Fibroblast of villous mesenchyme (primary cell): ENCODE data around the gene CBX3. TPM values are rescaled to one million over a fixed set of nuclear protein-coding genes. Genes with fewer than 3 reads are reported as not detected.
"Not testable (repeated sequence)": the region's sequence is repeated elsewhere in the genome, so short reads cannot be mapped to it uniquely, and the experiment has no call there.

Experiments used
- DNase-seq: peaks from one replicate; pipeline ENCODE4 v3.0.0-alpha.2; 2010; ENCODE audit warnings: low read depth
- H3K4me3 ChIP-seq: 2 replicates; pipeline ENCODE4 v1.5.1; 2011; ENCODE audit warnings: low read depth, mild to moderate bottlenecking, low read length
- CTCF ChIP-seq: IDR thresholded peaks from 2 replicates; pipeline ENCODE4 v1.5.1; 2012; ENCODE audit warnings: low read depth, mild to moderate bottlenecking, low read length; ENCODE audit not compliant: insufficient read depth
- total RNA-seq: library from RNA; depleted of rRNA; stranded (reverse); fragments of >200 nt; gene quantifications from 2 replicates; pipeline ENCODE4 v1.2.3, GENCODE V29; 2012

CBX3 gene
- total RNA-seq, 1 donor, result 134 TPM

- no peak for DNase-seq
- H3K4me3 ChIP-seq, result no peak overlapping the region
- no peak for TF ChIP-seq CTCF
Observed at GRCh38 chr7:26181474-26182227, 19.9 kb upstream of the CBX3 start.

GRCh38 chr7:26182283-26182682 lies 19.3 kb upstream of the CBX3 start:
- DNase-seq, result no peak
- no peak overlapping the region for H3K4me3 ChIP-seq
- TF ChIP-seq CTCF, result no peak

- no peak overlapping the region for H3K4me3 ChIP-seq
- no peak for TF ChIP-seq CTCF
- no peak for DNase-seq
Observed at GRCh38 chr7:26182706-26183105, 18.8 kb upstream of the CBX3 start.

GRCh38 chr7:26183545-26184280 lies 17.8 kb upstream of the CBX3 start:
- H3K4me3 ChIP-seq, result no peak overlapping the region
- DNase-seq, result no peak
- no peak for TF ChIP-seq CTCF

GRCh38 chr7:26184281-26185101 lies 17.1 kb upstream of the CBX3 start:
- DNase-seq, H3K4me3 ChIP-seq: not testable (repeated sequence)

GRCh38 chr7:26185131-26185843 lies 16.3 kb upstream of the CBX3 start:
- TF ChIP-seq CTCF, result no peak
- no peak for DNase-seq
- no peak overlapping the region for H3K4me3 ChIP-seq
